ENCODE measurements around the gene CFAP77. TPM values are rescaled to one million over a fixed set of nuclear protein-coding genes. Genes with fewer than 3 reads are reported as not detected.
A peak's percentile ranks its signal among the peaks of the same experiment; 100 is the strongest.

Gene CFAP77
- total RNA-seq, 2 donors from 2014 or later, result not detected

DNA sequence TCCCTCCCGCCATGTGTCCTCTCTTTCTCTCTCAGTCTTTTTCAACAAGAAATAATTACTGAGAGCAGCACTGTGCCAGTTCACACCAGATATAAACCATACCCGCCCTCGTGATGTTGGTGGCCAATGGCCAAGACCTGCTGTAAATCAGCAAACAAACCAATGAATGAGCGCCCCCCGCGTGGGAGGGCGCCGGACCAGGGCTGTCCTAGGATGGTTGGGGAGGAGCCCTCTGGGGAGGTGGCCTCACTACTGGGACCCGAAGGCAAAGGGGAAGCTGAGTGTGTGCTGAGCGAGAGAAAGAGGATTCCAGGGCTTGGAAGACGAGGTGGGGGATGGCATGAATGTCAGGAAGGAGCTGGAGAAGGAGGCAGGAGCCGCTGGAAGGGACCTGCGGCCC is 121.2 kb downstream of the CFAP77 start:
- peak in 1 of 2 donors; percentile 51 for DNase-seq
- intact Hi-C loops (cut with DNase I, micrococcal nuclease), result no loop called here
- no peak for ATAC-seq

DNA sequence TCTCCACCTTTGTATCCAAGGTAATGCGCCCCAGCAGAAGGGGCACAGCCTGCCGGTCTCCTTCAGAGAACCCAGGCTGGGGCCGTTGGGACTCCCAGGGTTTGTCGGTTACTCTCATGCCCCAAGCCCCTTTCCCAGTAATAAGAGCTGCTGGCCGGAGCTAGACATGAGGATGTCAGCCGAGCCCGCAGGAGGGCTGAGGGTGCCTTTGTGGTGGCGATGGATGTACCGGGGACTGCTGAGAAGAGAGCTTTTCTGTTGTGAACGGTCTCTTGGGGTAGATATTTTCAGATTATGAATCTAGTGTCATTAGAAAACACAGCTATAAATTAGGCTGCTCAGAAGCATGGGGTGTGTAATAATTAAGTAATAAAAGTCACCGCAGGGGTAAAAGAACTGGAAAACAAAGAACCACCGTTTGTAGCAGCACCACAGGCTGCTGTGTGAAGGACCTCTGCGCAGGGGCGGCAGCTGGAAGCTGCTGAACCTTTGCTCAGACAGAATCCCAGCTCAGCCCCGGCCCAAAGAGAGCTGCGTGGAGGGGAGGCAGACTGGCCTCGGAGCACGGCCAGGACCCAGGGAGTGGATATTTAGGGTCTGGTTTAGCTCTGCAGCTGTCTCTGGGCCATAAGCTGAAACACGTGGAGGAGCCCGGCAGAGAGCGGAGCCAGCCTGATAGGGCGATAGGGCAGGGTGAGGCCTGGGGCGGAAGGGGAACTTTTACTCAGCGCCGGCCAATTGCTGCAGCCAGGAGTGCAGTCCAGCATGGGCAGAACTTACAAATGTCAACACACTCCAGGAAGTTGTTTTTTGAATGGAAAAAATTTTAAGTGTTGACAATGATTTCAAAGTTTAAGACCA is 121.9 kb downstream of the CFAP77 start:
- intact Hi-C loops (cut with DNase I, micrococcal nuclease), result no loop called here
- no peak for ATAC-seq
- DNase-seq, result no peak

DNA sequence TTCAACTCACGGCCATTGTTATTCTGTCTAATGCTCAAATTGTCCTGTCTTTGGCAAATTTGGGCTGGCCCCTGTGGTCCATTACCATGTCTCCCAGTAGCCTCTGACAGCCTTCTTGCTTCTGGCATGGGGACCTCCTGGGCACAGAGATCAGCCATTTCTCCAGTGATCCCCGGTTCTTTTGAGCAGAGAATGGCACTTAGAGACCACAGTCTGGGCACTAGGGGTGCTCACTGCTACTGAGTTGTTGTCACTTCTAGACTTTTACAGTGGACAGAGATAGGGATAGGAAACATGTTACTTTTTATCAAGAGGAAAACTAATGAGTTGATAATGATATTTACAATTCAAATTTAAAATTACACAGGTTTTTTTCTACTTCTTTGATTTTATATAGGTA is 124.8 kb downstream of the CFAP77 start:
- no peak for DNase-seq
- intact Hi-C loops (cut with DNase I, micrococcal nuclease), result no loop called here
- ATAC-seq, result no peak

DNA sequence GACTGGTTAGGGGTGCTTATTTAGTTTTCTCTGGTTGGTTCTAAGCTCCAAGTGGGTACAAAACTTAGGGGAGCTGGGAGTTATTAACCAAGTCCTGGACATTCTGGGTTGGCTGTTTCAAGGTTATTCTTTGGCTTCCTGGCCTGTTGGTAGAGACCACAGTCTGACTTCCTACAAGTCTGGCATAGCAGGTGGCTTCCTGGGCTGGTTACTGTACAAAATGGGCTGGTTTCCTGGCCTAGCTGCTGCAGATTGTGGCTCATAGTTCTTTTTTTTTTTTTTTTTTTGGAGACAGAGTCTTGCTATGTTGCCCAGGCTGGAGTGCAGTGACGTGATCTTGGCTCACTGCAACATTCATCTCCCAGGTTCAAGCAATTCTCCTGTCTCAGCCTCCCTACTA is 126.1 kb downstream of the CFAP77 start:
- DNase-seq (no peak), ATAC-seq (no peak)
- intact Hi-C loops (cut with DNase I, micrococcal nuclease), result no loop called here

DNA sequence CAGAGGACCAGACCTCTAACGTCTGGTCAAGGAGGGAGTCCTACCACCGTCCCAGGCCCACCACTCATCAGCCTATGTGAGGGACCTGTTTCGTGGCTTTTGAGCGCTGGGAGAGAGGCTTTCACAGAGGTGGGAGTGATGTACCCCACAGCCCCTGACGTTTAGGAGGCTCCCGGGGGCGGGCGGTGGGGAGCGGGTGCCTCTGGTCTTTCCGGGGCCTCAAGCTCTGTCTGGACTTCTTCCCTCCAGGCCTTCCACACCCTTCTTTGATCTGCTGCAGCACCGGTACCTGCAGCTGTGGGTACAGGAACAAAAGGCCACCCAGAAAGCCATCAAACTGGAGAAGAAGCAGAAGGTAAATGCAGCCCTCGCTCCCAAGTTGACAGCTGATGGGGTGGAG is 127.3 kb downstream of the CFAP77 start:
- intact Hi-C loops (cut with DNase I, micrococcal nuclease), result no loop called here
- ATAC-seq, result no peak
- DNase-seq, result no peak

DNA sequence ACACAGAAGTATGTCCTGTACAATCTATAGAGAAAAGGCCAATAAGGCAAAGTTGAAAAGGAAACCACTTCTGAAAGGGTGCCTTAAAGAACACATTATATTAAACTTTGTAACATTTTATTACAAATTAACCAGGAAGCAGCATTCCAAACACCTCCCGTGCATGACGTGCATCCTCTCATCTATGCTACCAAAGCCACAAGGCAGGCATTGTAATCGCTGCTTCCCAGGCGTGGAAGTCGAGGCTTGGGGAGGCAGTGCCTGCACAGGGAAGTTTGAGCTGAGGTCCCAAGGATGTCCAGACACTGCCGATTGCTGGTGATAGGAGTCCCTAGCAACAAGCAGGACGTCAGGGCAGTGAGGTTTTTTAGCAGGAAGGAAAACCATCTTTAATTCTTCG is 128.1 kb downstream of the CFAP77 start:
- intact Hi-C loops (cut with DNase I, micrococcal nuclease), result no loop called here
- ATAC-seq (peak; percentile 82), DNase-seq (peak; percentile 26 to 78)

DNA sequence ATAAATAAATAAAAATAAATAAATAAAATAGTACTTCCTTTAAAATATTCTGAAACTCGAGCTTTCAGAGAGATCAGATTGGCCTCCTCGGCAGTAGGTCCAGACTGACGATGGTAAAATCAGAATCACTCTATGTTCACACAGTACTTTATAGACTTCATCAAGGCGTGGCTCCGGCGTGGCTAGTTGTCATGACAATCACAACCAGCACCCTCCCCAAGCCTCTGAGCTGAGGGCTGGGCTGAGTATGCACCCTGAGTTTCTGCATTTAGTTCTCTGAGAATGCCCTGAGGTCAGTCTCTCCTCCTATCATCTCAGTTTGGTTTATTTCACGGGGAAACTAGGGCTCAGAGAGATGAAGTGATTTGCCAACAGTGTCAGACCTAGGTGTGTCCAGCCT is 129.1 kb downstream of the CFAP77 start:
- peak; percentile 69 for ATAC-seq
- peak in 1 of 2 donors; percentile 13 for DNase-seq

DNA sequence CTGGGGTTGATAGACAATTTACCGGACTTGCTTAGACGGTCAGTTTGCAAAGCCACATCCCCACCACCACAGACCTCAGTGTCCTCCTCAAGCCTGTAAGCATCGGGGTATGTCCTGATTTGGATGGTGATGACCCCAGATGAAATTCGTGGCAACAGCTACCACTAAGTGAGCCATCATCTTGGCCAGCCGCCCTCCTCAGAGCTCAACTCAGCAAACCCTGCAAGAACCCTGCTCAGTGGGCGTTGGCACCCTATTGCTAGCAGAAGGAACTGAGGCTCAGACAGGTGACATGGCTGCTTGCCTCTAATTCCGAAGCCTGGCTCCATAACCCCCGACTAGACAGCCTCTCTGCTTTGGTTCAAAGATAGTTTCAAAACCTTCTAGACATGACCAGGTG is 131.0 kb downstream of the CFAP77 start:
- intact Hi-C loops (cut with DNase I, micrococcal nuclease), result no loop called here
- ATAC-seq (no peak), DNase-seq (no peak)

More for the DNA sequence above, 129.1 kb downstream of the CFAP77 start:
- intact Hi-C loops (cut with DNase I, micrococcal nuclease), result no loop called here

DNA sequence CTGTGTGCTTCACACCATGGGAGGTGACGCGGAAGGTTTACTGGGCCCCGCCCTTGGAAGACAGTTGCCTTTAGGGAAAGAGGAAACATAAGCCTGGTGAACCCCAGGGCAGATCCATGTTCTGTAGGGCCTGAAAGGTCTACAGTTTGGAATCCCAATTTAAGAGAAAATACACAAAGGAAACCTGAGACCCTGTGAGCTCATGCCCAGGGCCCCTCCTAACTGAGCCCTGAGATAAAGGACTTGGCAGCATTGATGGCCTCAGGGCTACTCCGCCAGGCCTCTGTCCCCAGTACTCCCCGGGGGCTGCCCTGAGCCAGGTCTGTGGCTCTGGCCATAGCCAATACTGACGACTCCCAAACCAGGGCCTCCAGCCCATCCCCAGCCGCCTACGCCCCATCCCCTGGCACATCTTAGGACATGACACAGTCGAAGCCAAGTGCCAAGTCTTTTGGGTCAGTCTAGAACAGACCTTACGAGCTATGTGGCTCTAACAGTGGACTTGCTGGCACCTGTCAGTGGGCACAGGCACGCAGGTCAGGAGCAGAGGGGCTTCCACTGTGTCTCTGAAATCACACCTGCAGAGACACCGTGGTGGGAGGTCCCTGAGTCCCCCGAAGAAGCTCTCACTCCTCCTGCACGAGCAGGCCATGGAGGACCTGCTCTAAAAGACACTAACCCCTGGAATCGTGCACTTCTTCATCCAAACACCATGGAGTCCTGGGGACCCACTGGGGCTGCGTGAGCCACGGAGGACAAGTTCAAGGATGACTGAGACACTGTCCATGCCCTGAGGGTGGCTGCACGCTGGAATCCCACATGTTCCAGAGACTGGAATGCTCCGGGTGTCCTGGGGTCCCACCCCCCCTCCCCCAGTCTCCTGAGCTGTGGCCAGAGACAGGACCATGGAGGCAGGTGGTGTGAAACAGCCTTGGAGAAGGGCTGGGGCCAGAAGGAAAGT is 132.1 kb downstream of the CFAP77 start:
- DNase-seq, result peak in 1 of 2 donors; percentile 20
- intact Hi-C loops (cut with DNase I, micrococcal nuclease), result no loop called here
- ATAC-seq, result peak; percentile 59

DNA sequence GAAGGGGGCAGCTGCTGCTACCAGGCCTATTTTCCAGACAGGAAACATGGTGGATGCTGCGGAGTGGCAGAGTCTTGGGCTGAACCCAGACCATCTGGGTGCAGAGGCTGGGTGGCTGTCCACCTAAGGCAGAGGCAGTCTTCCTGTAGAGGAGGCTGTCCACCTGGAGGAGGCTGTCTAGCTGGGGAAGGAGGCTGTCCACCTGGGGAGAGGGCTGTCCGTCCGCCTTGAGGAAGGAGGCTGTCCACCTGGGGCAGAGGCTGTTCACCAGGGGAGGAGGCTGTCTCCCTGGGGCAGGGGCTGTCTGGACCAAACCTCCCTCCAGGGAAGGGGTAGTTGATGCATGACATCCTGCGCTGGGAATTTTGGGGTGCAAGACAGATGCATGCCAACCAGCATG is 133.2 kb downstream of the CFAP77 start:
- ATAC-seq (no peak), DNase-seq (no peak)
- intact Hi-C loops (cut with DNase I, micrococcal nuclease), result no loop called here

DNA sequence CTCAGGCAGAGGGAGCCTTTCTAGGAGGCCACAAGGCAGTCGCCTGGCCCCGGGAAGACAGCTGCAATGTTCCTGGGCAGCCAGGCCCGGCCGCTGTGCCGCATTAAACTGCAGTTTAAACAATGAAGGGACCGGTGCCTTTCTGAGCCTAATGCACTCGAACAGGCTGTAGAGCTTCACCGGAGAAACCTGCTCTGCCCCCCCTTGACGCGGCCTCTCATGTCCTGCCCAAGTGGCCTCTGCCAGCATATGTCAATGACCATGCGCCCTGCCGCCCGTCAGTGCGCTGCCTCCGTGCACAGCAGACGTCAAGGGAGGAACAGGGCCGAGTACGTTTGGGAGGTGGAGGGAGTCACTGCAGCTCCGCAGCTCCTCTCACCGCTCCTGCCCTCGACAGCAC is 133.9 kb downstream of the CFAP77 start:
- DNase-seq (no peak), ATAC-seq (no peak)
- intact Hi-C loops (cut with DNase I, micrococcal nuclease), result no loop called here

DNA sequence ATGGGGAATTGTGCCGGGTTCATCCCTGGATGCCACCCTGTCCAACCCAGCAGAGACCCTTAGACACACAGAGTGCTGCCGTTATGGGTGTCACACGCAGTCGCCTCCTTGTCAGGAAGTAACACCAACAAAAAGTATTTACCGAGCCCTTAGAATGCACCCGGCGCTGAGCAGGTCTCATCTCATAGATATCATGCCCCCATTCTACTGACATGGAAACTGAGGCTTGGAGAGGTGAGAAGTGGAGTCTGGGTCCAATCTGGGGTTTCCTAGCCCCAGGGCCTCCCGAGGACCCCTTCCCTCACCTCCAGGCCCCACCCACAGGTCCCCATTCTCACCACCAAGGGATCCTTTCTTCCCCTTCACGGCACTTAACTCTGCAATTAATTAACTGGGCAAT is 135.6 kb downstream of the CFAP77 start:
- intact Hi-C loops (cut with DNase I, micrococcal nuclease), result no loop called here
- DNase-seq (no peak), ATAC-seq (no peak)

DNA sequence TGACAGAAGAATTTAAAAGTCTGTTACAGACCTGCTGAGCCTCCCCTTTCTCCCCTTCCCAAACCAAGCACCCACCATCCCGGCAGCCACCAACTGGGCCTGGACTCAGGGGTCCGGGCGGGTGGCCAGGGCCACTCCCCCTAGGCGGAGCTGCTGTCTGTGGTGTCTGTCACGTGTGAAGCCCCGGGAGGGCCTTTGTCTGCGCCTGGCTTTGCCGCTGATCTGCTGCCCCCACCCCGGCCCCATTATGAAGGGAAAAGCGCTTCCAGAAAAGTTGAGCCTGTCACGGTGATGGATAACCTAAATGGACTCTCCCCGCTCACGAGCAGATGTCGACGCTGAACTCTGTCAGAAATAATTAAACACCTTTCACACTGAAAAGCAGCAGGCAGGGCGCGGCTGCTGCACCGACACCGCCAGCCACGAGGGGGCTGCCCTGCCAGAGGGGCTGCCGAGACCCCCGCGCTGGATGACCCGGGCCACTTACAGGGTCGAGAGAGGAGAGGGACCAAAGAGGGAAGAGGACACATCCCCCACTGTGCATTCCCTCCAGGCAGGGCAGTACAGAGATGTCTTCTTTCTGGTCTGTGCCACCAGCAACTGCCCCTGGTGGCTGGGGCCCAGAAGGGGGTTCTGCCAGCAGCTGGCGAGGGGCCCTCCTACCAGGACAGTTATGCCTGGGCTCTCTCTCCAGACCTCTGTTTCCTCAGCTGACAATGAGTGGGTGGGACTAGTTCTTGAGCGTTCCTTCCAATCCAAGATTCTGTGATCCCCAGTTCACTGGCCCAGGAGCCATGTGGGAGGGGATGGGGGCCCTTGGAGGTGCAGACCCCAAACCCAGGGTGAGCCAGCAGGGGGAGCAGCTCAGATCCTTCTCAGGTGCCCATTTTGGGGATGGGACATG is 136.4 kb downstream of the CFAP77 start:
- intact Hi-C loops (cut with DNase I, micrococcal nuclease), result no loop called here
- DNase-seq (peak in 1 of 2 donors; percentile 12), ATAC-seq (peak; percentile 50)

DNA sequence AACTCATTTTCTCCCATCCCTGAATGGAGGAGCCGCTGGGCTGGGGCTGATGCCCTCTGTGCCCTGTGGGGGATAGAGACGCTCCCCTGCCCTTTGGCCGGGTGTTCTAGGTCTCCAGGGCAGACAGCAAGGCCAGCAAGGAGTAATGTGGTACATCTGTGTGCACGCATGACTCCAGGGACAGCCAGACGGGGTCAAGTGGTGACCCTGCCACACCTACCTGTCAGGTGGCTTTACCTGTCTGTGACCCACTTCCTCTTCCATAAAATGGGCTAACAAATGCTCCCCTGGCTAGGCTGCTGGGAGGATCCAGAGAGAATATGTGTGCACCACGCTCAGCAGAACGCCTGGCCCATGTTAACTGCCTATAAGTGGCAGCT is 137.0 kb downstream of the CFAP77 start:
- DNase-seq (peak in 1 of 2 donors; percentile 14), ATAC-seq (peak; percentile 80)
- intact Hi-C loops (cut with DNase I, micrococcal nuclease), result no loop called here

DNA sequence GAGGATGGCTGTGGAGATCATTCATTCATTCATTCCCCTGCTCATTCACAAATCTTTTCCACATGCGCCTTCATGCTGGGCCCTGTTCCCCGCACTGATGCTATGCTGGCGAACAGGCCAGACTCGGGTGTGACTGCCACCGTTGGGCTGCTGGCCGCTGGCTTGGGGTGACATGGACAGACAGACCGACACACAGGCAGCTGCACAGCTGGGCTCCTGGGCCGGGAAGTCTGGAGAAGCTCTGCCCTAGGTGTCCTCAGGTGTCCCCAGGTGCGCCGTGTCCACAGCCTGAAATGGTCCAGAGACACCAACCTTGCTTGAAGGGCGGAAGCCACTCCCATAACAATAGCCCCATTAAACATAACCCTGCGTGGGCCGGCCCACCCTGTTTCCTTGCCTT is 137.4 kb downstream of the CFAP77 start:
- DNase-seq, result no peak
- intact Hi-C loops (cut with DNase I, micrococcal nuclease), result no loop called here
- ATAC-seq, result no peak

DNA sequence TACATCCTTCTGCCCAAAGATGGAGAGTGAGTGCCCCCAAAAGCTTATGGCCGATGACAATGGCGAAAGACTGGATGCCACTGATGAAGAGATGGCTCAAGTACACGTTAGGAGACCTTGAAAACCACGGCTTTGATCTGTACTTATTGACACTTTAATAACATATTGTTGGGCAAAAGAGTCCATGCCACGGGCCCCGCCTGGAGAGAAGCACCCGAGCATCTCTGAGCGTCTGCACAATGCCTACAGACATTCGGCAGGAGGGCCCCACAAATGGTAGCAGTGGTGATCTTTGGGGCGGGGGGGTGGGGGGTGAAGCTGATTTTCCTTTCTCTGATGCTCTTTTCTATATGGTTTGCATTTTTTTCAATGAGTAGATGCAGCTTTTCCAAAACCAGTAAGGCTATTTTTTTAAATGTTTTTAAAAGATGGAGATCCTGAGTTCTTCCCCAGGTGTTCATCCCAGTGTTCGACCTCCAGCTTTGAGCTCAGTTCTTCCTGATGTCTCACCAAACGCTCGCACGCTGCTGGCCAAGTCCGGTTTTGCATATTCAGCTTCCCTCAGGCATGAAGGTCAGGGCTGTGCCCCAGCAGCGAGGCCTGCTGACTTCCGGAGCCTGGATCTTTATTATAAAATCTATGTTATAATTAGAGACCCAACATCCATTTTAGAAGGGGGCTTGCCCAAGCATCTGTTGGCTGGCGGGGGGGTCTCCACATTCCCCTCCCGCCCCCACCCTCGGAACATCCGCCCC is 138.1 kb downstream of the CFAP77 start:
- no peak for DNase-seq
- ATAC-seq, result no peak
- intact Hi-C loops (cut with DNase I, micrococcal nuclease), result no loop called here

DNA sequence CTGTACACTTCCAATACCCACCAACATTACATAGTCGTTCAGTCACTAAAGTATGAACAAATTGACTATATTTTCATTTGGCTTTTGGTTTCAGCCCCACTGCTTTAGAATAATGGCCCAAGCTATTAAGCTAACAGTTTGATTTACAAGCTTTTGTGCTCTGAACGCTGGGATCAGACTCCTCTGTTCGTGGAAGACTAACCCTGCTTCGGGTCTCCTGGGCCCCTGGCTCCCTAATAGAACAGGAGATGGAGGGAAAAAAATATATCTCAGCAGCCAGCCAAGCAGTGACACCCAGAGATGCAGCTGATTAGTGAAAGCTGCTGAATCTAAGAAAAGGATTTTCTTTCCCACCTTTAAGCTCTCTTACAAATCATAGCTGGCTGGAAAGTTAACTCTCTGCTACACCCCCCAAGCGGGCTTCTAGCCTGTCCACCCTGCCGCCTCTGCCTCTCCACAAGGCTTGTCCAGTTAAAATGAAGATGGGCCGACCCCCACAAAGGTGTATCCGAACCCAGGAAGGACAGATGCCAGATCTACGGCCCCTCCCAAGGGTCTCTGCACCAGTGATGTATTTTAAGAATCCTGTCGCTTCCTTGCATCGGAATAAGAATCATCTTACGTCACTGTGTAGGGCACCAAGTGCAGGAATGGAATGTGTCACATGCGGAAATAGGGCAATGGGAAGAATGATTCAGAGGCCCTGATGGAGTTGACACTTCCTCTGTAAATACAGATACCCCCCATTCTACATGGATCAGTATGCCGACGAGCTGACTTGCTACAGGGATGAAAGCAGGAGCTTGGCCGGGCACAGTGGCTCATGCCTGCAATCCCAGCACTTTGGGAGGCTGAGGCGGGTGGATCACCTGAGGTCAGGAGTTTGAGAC is 139.0 kb downstream of the CFAP77 start:
- no peak for ATAC-seq
- intact Hi-C loops (cut with DNase I, micrococcal nuclease), result no loop called here
- no peak for DNase-seq

All from left colon (tissue), 2 donors.